Occipital lobe (tissue), 2 donors: ENCODE results near the gene LHX3. TPM values are rescaled to one million over a fixed set of nuclear protein-coding genes. Genes with fewer than 3 reads are reported as not detected.

ENCODE experiments used
- DNase-seq: peaks from one replicate; lab custom pipeline; 2025; lab: John Stamatoyannopoulos, UW
- total RNA-seq: library from RNA; depleted of rRNA; stranded (reverse); fragments of >200 nt; gene quantifications from one replicate; pipeline ENCODE4 v1.2.3, GENCODE V29; 2014

Gene LHX3
- total RNA-seq, 1 donor from 2014 or later: not detected

GRCh38 chr9:136228107-136228875 is 23.4 kb upstream of the LHX3 start:
- DNase-seq: no peak

- no peak for DNase-seq
Observed at GRCh38 chr9:136226680-136227407, 21.9 kb upstream of the LHX3 start.

- no peak for DNase-seq
Observed at GRCh38 chr9:136225748-136226679, 21.1 kb upstream of the LHX3 start.

- no peak for DNase-seq
Observed at GRCh38 chr9:136225366-136225747, 20.4 kb upstream of the LHX3 start.

- no peak for DNase-seq
Observed at GRCh38 chr9:136223871-136224640, 19.1 kb upstream of the LHX3 start.

- DNase-seq: no peak
Observed at GRCh38 chr9:136222906-136223285, 18.0 kb upstream of the LHX3 start.

- DNase-seq: no peak
Observed at GRCh38 chr9:136222166-136222905, 17.4 kb upstream of the LHX3 start.

GRCh38 chr9:136220017-136220729 is 15.2 kb upstream of the LHX3 start:
- no peak for DNase-seq

GRCh38 chr9:136219276-136219675 is 14.3 kb upstream of the LHX3 start:
- no peak for DNase-seq

GRCh38 chr9:136218673-136219072 is 13.7 kb upstream of the LHX3 start:
- no peak for DNase-seq

- DNase-seq: no peak
Observed at GRCh38 chr9:136218271-136218670, 13.3 kb upstream of the LHX3 start.

GRCh38 chr9:136216541-136217244 is 11.8 kb upstream of the LHX3 start:
- DNase-seq: no peak

GRCh38 chr9:136213733-136214132 is 8.8 kb upstream of the LHX3 start:
- DNase-seq: no peak

GRCh38 chr9:136212345-136212950 is 7.5 kb upstream of the LHX3 start:
- no peak for DNase-seq

- DNase-seq: no peak
Observed at GRCh38 chr9:136211441-136212344, 6.8 kb upstream of the LHX3 start.

- no peak for DNase-seq
Observed at GRCh38 chr9:136211006-136211405, 6.1 kb upstream of the LHX3 start.

- DNase-seq: no peak
Observed at GRCh38 chr9:136210276-136210675, 5.3 kb upstream of the LHX3 start.

- DNase-seq: no peak
Observed at GRCh38 chr9:136209786-136210185, 4.9 kb upstream of the LHX3 start.
